Frontal cortex (tissue), 1 donor: ENCODE results near the gene LXN. TPM values are rescaled to one million over a fixed set of nuclear protein-coding genes. Genes with fewer than 3 reads are reported as not detected.

Experiments used
- small RNA-seq: library from RNA; depleted of rRNA; stranded (forward); fragments of <200 nt; gene quantifications from one replicate; pipeline ENCODE3, GENCODE V24; 2014
- total RNA-seq: library from RNA; depleted of rRNA; stranded (reverse); fragments of >200 nt; gene quantifications from one replicate; pipeline ENCODE4 v1.2.3, GENCODE V29; 2014

The LXN gene
- total RNA-seq, 1 donor from 2014 or later = 7.3 TPM

Small RNAs within 50 kb of the gene (small RNA-seq; reads per million reads assigned to genes)
- gene AC025033.1 (not detected), gene AC080013.6 (not detected)

Other genes with a start within 250 kb of the LXN start
- gene MLF1, start 101.5 kb downstream of the LXN start, total RNA-seq = 29.3 TPM
- gene GFM1, start 28.1 kb downstream of the LXN start, total RNA-seq = 58.7 TPM
- 4.5 TPM for gene RARRES1, start 59.8 kb upstream of the LXN start, total RNA-seq
- gene MFSD1, start 129.4 kb upstream of the LXN start, total RNA-seq = 34.6 TPM